Stomach (tissue), 9 donors: ENCODE data around the gene DFFA. TPM values are rescaled to one million over a fixed set of nuclear protein-coding genes. Genes with fewer than 3 reads are reported as not detected.
A peak's percentile ranks its signal among the peaks of the same experiment; 100 is the strongest.

Experiments used
- DNase-seq, 2 donors: peaks; one replicate each; pipeline versions ENCODE4 v3.0.0 to v3.0.0-alpha.2; 2013 to 2019
- H3K27ac ChIP-seq, 5 donors: fragments of 200-600 bp in 4 of 5; sonication (generic) in 4 of 5; one replicate each; pipeline ENCODE4 v1.5.1; 2013 to 2019; ENCODE audit warnings: mild to moderate bottlenecking in 1 of 5, moderate library complexity in 1 of 5
- H3K27me3 ChIP-seq, 3 donors: fragments of 200-600 bp; sonication (generic); one replicate each; pipeline ENCODE4 v1.5.1; 2017 to 2019; ENCODE audit warnings: mixed run types in 1 of 3
- H3K36me3 ChIP-seq, 4 donors: fragments of 200-600 bp; sonication (generic); 1 replicate in 3 of 4; 2 replicates in 1 of 4; pipeline ENCODE4 v1.5.1; 2016 to 2019
- H3K4me1 ChIP-seq, 4 donors: fragments of 200-600 bp; sonication (generic); one replicate each; pipeline ENCODE4 v1.5.1; 2016 to 2019
- H3K4me3 ChIP-seq, 4 donors: fragments of 200-600 bp; sonication (generic) in 3 of 4; one replicate each; pipeline ENCODE4 v1.5.1; 2016 to 2019; ENCODE audit warnings: mild to moderate bottlenecking in 1 of 4
- H3K9me3 ChIP-seq, 4 donors: fragments of 200-600 bp; sonication (generic); one replicate each; pipeline ENCODE4 v1.5.1; 2016 to 2019
- EP300 ChIP-seq: sonication (generic); formaldehyde crosslinking; IDR thresholded peaks from one replicate; pipeline ENCODE4 v1.6.1; 2017; ENCODE audit warnings: antibody characterized with exemption
- POLR2A ChIP-seq, 4 donors: fragments of 450-650 bp; IDR thresholded peaks; one replicate each; pipeline ENCODE4 v1.6.1; 2016; ENCODE audit warnings: antibody characterized with exemption in 4 of 4, control low read depth in 2 of 4, mild to moderate bottlenecking in 1 of 4, moderate library complexity in 1 of 4
- POLR2AphosphoS5 ChIP-seq, 3 donors: sonication (generic); formaldehyde crosslinking; IDR thresholded peaks; one replicate each; pipeline ENCODE4 v1.6.1; 2016; ENCODE audit warnings: antibody characterized with exemption in 3 of 3
- WGBS, 5 donors: extraction: QIAGEN DNeasy Blood & Tissue Kit in 3 of 5; methylation state at CpG; one replicate each; pipeline versions ENCODE4 v1.1.5 to v1.1.7; 2013 to 2018; 5-methylcytosine and 5-hydroxymethylcytosine counted together
- intact Hi-C: fragments of 100-400 bp; cut with DNase I; formaldehyde crosslinking; loops from one replicate; pipeline ENCODE4 v1.15.1; 2023; ENCODE audit warnings: low total_unique reads
- polyA plus RNA-seq, 3 donors: library from polyadenylated mRNA; stranded (reverse); fragments of 200-250 nt; gene quantifications; one replicate each; pipeline ENCODE4 v1.2.3, GENCODE V29; 2013
- total RNA-seq, 5 donors: library from RNA; depleted of rRNA; stranded (reverse); fragments of >200 nt; gene quantifications; one replicate each; pipeline versions ENCODE4 v1.1.0 to v1.2.3, GENCODE V29; 2014 to 2016
- TF ChIP-seq, protein P1 (sequence below), 7 experiments: fragments of 450-650 bp in 4 of 7; fragments of 200-600 bp in 3 of 7; sonication (generic) in 3 of 7; IDR thresholded peaks; one replicate each; pipeline ENCODE4 v1.5.1; 2016 to 2019; ENCODE audit warnings: antibody characterized with exemption in 7 of 7, control low read depth in 2 of 7, mild to moderate bottlenecking in 1 of 7
- donor health status: healthy with polysubstance abuse.
- donor health status: Bipolar disorder and iron deficiency.
- donor health status: healthy.

Gene DFFA
- total and polyA plus RNA-seq, 8 donors, result 10.7 to 22.2 (median 13.0) TPM

DNA sequence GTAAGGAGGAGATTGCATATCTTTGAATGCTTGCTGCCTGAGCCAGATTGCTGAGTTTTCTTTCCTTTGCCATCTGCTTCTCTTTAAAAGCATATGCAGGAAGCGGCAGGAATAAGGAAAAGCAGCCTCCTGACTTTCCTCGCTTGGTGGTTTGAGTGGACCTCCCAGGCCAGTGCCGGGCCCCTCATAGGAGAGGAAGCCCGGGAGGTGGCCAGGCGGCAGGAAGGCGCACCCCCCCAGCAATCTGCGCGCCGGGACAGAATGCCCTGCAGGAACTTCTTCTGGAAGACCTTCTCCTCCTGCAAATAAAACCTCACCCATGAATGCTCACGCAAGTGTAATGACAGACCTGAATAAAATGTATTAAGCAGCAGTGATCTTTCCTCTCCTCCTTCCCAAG lies 21.0 kb downstream of the DFFA start:
- peaks cover 0 to 17% (median 7%) of the 10 kb centered on the region in 4 donors for H3K4me1 ChIP-seq
- no peak overlapping the region for H3K4me3 ChIP-seq
- 5 to 15% (median 9%) methylated on average over 9 to 10 of the region's 10 CpGs for WGBS, 5 donors
- H3K27ac ChIP-seq, result no peak overlapping the region
- no peaks in the 10 kb centered on the region for H3K9me3 ChIP-seq
- peak in 1 of 2 donors; percentile 28 for DNase-seq
- H3K27me3 ChIP-seq, result peaks cover 0 to 6% (median 0%) of the 10 kb centered on the region in 3 donors
- H3K36me3 ChIP-seq, result no peaks in the 10 kb centered on the region
- TF ChIP-seq POLR2AphosphoS5 (IDR thresholded peaks at IDR 0.05) (no peak), POLR2A (IDR thresholded peaks at IDR 0.05) (no peak), EP300 (no peak)
- TF ChIP-seq, protein P1, sequence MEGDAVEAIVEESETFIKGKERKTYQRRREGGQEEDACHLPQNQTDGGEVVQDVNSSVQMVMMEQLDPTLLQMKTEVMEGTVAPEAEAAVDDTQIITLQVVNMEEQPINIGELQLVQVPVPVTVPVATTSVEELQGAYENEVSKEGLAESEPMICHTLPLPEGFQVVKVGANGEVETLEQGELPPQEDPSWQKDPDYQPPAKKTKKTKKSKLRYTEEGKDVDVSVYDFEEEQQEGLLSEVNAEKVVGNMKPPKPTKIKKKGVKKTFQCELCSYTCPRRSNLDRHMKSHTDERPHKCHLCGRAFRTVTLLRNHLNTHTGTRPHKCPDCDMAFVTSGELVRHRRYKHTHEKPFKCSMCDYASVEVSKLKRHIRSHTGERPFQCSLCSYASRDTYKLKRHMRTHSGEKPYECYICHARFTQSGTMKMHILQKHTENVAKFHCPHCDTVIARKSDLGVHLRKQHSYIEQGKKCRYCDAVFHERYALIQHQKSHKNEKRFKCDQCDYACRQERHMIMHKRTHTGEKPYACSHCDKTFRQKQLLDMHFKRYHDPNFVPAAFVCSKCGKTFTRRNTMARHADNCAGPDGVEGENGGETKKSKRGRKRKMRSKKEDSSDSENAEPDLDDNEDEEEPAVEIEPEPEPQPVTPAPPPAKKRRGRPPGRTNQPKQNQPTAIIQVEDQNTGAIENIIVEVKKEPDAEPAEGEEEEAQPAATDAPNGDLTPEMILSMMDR (IDR thresholded peaks at IDR 0.05), result no peak
- intact Hi-C loops, result no loop called here

DNA sequence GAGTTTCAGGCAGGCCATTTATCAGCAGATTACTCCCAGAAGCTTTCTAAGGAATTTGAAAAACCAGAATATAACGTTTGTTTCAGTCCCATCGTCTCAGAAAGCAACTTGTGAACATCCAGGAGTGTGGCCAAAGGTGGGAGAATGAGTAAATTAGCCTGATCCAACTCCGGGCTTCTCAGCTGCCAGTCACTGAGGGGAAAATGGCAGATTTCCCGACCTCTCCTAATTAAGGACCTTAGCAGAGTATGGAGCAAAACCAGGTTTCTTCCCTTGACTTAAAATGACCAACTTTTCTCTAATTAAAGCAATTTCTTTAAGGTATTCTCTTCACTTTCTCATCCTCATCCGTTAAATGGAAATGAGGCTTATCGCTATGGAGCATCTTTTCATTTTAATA lies 21.5 kb downstream of the DFFA start:
- TF ChIP-seq POLR2AphosphoS5 (IDR thresholded peaks at IDR 0.05) (no peak), POLR2A (IDR thresholded peaks at IDR 0.05) (no peak)
- intact Hi-C loops, result no loop called here
- DNase-seq, result no peak
- 30 to 59% (median 46%) methylated on average over 6 of the region's 6 CpGs for WGBS, 5 donors
- Histone ChIP-seq H3K4me3 (no peak overlapping the region), H3K27ac (no peak overlapping the region), H3K9me3 (no peaks in the 10 kb centered on the region), H3K4me1 (peaks cover 0 to 17% (median 7%) of the 10 kb centered on the region in 4 donors), H3K36me3 (no peaks in the 10 kb centered on the region), H3K27me3 (peaks cover 0 to 6% (median 0%) of the 10 kb centered on the region in 3 donors)

DNA sequence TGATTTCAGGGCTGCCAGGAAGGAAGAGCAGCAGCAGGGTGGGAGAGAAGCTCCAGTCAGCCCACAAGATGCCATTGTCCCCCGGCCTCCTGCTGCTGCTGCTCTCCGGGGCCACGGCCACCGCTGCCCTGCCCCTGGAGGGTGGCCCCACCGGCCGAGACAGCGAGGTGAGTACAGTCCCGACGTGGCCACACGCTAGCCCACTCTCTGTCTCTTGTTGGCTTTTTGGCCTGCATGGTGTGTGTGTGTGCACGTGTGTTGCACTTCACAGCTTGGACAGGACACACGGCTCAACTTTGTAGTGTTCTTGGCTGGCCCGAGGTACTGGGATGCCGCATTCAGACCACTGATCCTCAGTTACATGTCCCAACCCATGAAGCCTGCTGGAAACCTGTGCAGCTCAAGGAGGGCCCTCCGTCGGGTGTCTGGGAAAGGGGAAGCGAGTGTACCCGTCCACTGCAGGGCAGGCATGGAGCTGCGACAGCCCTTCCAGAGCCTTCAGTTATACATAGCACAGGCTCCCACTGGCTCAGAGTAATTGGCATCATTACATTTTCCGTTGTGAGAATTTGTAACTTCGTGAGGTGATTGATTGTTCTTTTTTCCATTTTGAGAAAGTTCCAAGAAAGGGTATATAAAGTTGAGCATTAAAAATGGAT lies 22.0 kb downstream of the DFFA start:
- intact Hi-C loops, result no loop called here
- H3K36me3 ChIP-seq, result peaks cover 0 to 3% (median under 1%) of the 10 kb centered on the region in 4 donors
- H3K9me3 ChIP-seq, result no peaks in the 10 kb centered on the region
- H3K27ac ChIP-seq, result no peak overlapping the region
- 57 to 83% (median 78%) methylated on average over 15 to 21 of the region's 21 CpGs for WGBS, 5 donors
- peaks cover 0 to 6% (median 0%) of the 10 kb centered on the region in 3 donors for H3K27me3 ChIP-seq
- TF ChIP-seq, protein P1 (IDR thresholded peaks at IDR 0.05), result no peak
- TF ChIP-seq POLR2AphosphoS5 (IDR thresholded peaks at IDR 0.05) (no peak), POLR2A (IDR thresholded peaks at IDR 0.05) (no peak), EP300 (no peak)
- DNase-seq, result peak in 1 of 2 donors; percentile 24
- peaks cover 0 to 17% (median 7%) of the 10 kb centered on the region in 4 donors for H3K4me1 ChIP-seq
- no peak overlapping the region for H3K4me3 ChIP-seq

DNA sequence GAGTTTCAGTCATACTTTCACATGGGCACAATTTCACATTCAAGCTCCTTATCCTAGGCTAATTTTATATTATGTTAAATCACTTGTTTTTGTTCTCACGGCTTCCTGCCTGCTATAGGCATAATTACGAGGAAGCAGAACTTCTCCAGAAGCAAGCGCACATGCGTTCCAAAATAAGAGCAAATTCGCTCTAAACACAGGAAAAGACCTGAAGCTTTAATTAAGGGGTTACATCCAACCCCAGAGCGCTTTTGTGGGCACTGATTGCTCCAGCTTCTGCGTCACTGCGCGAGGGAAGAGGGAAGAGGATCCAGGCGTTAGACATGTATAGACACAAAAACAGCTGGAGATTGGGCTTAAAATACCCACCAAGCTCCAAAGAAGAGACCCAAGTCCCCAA lies 22.6 kb downstream of the DFFA start, which contains the start of gene CORT:
CORT (plus strand) TSS at position 281 of the 400 bp plus-strand sequence. CDS start 193 bp downstream, outside the sequence.
- Histone ChIP-seq H3K36me3 (peaks cover 0 to 8% (median 3%) of the 10 kb centered on the region in 4 donors), H3K4me1 (peaks cover 0 to 17% (median 7%) of the 10 kb centered on the region in 4 donors), H3K27me3 (peaks cover 0 to 6% (median 0%) of the 10 kb centered on the region in 3 donors), H3K27ac (no peak within 1 kb of the TSS), H3K4me3 (no peak within 1 kb of the TSS), H3K9me3 (no peaks in the 10 kb centered on the region)
- 87 to 93% (median 90%) methylated on average over 10 of the region's 10 CpGs for WGBS, 5 donors
- TF ChIP-seq POLR2A (IDR thresholded peaks at IDR 0.05) (no peak), POLR2AphosphoS5 (IDR thresholded peaks at IDR 0.05) (no peak), EP300 (no peak)
- TF ChIP-seq, protein P1 (IDR thresholded peaks at IDR 0.05), result no peak
- intact Hi-C loops, result no loop called here
- no peak for DNase-seq
